Measurements from ENCODE around the gene STEAP3.
A peak's percentile ranks its signal among the peaks of the same experiment; 100 is the strongest.

DNA sequence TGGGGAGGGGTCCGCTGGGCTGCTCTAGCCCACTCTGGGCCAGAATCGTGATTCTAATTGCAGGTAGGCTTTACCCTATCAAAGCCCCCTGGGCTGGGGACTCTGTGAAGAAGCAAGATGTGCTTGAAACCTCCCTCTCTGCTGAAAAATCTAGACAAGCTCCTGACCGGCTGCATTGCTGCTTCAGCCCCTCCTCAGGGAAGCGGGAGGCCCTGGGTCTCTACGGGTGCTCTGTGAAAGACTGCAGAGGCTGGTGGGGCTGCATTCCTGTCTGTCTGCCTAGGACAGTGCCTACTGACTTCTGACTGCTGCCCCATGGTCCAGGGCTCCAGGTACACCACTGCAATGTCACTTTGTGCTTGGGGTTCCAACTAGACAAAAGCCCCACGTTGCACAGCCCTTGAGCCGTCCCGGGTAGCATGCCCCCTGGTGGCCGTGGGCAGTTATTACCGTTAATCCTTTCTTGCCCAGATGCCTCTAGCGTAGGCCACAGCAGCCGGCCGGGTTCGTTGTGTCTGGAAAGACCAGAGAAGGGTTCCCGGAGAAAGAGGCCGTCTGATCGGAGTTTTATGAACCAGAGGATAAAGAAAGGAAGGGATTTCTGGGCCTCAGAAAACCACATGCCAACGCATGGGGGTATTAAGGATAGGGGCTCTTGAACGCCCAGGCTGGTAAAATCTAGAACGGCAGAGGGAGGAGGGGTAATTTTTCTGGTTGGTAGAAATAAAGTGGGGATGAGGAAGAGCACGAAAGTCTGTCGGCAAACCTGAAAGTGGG lies 49.2 kb upstream of the STEAP3 start:
- TF ChIP-seq, protein P1, sequence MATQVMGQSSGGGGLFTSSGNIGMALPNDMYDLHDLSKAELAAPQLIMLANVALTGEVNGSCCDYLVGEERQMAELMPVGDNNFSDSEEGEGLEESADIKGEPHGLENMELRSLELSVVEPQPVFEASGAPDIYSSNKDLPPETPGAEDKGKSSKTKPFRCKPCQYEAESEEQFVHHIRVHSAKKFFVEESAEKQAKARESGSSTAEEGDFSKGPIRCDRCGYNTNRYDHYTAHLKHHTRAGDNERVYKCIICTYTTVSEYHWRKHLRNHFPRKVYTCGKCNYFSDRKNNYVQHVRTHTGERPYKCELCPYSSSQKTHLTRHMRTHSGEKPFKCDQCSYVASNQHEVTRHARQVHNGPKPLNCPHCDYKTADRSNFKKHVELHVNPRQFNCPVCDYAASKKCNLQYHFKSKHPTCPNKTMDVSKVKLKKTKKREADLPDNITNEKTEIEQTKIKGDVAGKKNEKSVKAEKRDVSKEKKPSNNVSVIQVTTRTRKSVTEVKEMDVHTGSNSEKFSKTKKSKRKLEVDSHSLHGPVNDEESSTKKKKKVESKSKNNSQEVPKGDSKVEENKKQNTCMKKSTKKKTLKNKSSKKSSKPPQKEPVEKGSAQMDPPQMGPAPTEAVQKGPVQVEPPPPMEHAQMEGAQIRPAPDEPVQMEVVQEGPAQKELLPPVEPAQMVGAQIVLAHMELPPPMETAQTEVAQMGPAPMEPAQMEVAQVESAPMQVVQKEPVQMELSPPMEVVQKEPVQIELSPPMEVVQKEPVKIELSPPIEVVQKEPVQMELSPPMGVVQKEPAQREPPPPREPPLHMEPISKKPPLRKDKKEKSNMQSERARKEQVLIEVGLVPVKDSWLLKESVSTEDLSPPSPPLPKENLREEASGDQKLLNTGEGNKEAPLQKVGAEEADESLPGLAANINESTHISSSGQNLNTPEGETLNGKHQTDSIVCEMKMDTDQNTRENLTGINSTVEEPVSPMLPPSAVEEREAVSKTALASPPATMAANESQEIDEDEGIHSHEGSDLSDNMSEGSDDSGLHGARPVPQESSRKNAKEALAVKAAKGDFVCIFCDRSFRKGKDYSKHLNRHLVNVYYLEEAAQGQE (IDR thresholded peaks at IDR 0.05; ENCODE audit: low read depth), result no peak
- TF ChIP-seq FOSL1 (IDR thresholded peaks at IDR 0.05; ENCODE audit: low read depth), result no peak
- TF ChIP-seq, protein P2, sequence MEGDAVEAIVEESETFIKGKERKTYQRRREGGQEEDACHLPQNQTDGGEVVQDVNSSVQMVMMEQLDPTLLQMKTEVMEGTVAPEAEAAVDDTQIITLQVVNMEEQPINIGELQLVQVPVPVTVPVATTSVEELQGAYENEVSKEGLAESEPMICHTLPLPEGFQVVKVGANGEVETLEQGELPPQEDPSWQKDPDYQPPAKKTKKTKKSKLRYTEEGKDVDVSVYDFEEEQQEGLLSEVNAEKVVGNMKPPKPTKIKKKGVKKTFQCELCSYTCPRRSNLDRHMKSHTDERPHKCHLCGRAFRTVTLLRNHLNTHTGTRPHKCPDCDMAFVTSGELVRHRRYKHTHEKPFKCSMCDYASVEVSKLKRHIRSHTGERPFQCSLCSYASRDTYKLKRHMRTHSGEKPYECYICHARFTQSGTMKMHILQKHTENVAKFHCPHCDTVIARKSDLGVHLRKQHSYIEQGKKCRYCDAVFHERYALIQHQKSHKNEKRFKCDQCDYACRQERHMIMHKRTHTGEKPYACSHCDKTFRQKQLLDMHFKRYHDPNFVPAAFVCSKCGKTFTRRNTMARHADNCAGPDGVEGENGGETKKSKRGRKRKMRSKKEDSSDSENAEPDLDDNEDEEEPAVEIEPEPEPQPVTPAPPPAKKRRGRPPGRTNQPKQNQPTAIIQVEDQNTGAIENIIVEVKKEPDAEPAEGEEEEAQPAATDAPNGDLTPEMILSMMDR (IDR thresholded peaks at IDR 0.05 in 2 of 3, conservative IDR thresholded peaks at IDR 0.05 in 1 of 3; ENCODE audit: borderline replicate concordance in 1 of 3, insufficient read depth in 1 of 3, low read depth in 2 of 3, low read length in 2 of 3), result peak; percentile 83 to 98 (median 91)
- no peak for TF ChIP-seq CEBPB (IDR thresholded peaks at IDR 0.05; ENCODE audit: low read depth)
- TF ChIP-seq EZH2phosphoT487 (IDR thresholded peaks at IDR 0.05; ENCODE audit: borderline replicate concordance), result no peak
- TF ChIP-seq ELF1 (IDR thresholded peaks at IDR 0.05; ENCODE audit: borderline replicate concordance, low read depth), result no peak
- TF ChIP-seq ZBTB33 (IDR thresholded peaks at IDR 0.05; ENCODE audit: extremely low read depth, insufficient replicate concordance, low read length), result no peak
- no peak for TF ChIP-seq ZNF274 (IDR thresholded peaks at IDR 0.05; ENCODE audit: low read depth, low read length)
- no peak for TF ChIP-seq EZH2 (IDR thresholded peaks at IDR 0.05)
- TF ChIP-seq POLR2A (IDR thresholded peaks at IDR 0.05; ENCODE audit: borderline replicate concordance, extremely low read depth, insufficient read depth, insufficient read length), result no peak
- TF ChIP-seq, protein P3, sequence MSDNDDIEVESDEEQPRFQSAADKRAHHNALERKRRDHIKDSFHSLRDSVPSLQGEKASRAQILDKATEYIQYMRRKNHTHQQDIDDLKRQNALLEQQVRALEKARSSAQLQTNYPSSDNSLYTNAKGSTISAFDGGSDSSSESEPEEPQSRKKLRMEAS (IDR thresholded peaks at IDR 0.05), result no peak
- TF ChIP-seq POLR2AphosphoS5 (IDR thresholded peaks at IDR 0.05; ENCODE audit: low read depth, low read length), result no peak
- no peak for TF ChIP-seq SIN3A (IDR thresholded peaks at IDR 0.05; ENCODE audit: low read depth)
- TF ChIP-seq YY1 (IDR thresholded peaks at IDR 0.05; ENCODE audit: extremely low read depth, insufficient replicate concordance, low read depth, low read length), result peak; percentile 29

Data from HCT116 (cell line).